Stomach (tissue), 4 donors: ENCODE measurements around the gene ADAM12.

Experiments used
- CTCF ChIP-seq, 7 experiments: fragments of 450-650 bp in 4 of 7; fragments of 200-600 bp in 3 of 7; sonication (generic) in 3 of 7; IDR thresholded peaks; one replicate each; pipeline ENCODE4 v1.5.1; 2016 to 2019; ENCODE audit warnings: antibody characterized with exemption in 7 of 7, control low read depth in 2 of 7, mild to moderate bottlenecking in 1 of 7
- POLR2A ChIP-seq, 4 donors: fragments of 450-650 bp; IDR thresholded peaks; one replicate each; pipeline ENCODE4 v1.6.1; 2016; ENCODE audit warnings: antibody characterized with exemption in 4 of 4, control low read depth in 2 of 4, mild to moderate bottlenecking in 1 of 4, moderate library complexity in 1 of 4
- POLR2AphosphoS5 ChIP-seq, 3 donors: sonication (generic); formaldehyde crosslinking; IDR thresholded peaks; one replicate each; pipeline ENCODE4 v1.6.1; 2016; ENCODE audit warnings: antibody characterized with exemption in 3 of 3

- no peak for TF ChIP-seq CTCF (IDR thresholded peaks at IDR 0.05)
- no peak for TF ChIP-seq POLR2AphosphoS5 (IDR thresholded peaks at IDR 0.05)
- TF ChIP-seq POLR2A (IDR thresholded peaks at IDR 0.05): no peak
These were observed 170.1 kb downstream of the ADAM12 start for GRCh38 chr10:126218174-126218573.
